Effector memory CD4-positive, alpha-beta T cell (primary cell): Measurements from ENCODE around the gene TEX22.
A peak's percentile ranks its signal among the peaks of the same experiment; 100 is the strongest.
"Not testable (repeated sequence)": the region's sequence is repeated elsewhere in the genome, so short reads cannot be mapped to it uniquely, and the experiment has no call there.

Experiments
- DNase-seq, 3 donors: peaks; one replicate each; pipeline ENCODE4 v3.0.0-alpha.2; 2020
- H3K27ac ChIP-seq: 2 replicates; pipeline ENCODE4 v1.7.0; 2013; ENCODE audit warnings: mild to moderate bottlenecking, low read length, moderate library complexity; ENCODE audit not compliant: insufficient read depth, poor library complexity, severe bottlenecking
- H3K27me3 ChIP-seq: replicated peaks from 2 replicates; pipeline ENCODE4 v1.7.0; 2013; ENCODE audit warnings: mild to moderate bottlenecking, low read length; ENCODE audit not compliant: insufficient read depth, control insufficient read depth, poor library complexity, severe bottlenecking
- H3K36me3 ChIP-seq: 2 replicates; pipeline ENCODE4 v1.7.0; 2013; ENCODE audit warnings: mild to moderate bottlenecking, low read length, moderate library complexity; ENCODE audit not compliant: control insufficient read depth, insufficient read depth
- H3K4me1 ChIP-seq: 2 replicates; pipeline ENCODE4 v1.7.0; 2013; ENCODE audit warnings: low read length, mild to moderate bottlenecking; ENCODE audit not compliant: control insufficient read depth, insufficient read depth, poor library complexity, severe bottlenecking
- H3K4me3 ChIP-seq: 2 replicates; pipeline ENCODE4 v1.7.0; 2013; ENCODE audit warnings: low read length, low read depth, mild to moderate bottlenecking; ENCODE audit not compliant: insufficient read depth, poor library complexity, severe bottlenecking
- H3K9me3 ChIP-seq: 2 replicates; pipeline ENCODE4 v1.7.0; 2013; ENCODE audit warnings: mild to moderate bottlenecking, low read length, moderate library complexity; ENCODE audit not compliant: control insufficient read depth

Gene TEX22

GRCh38 chr14:105355850-105356604 is 42.3 kb upstream of the TEX22 start:
- Histone ChIP-seq H3K27ac (no peak overlapping the region), H3K4me1 (no peaks in the 10 kb centered on the region), H3K27me3 (no peaks in the 10 kb centered on the region), H3K36me3 (peaks cover 4% of the 10 kb centered on the region), H3K4me3 (no peak overlapping the region), H3K9me3 (no peaks in the 10 kb centered on the region)
- no peak for DNase-seq

GRCh38 chr14:105356927-105357326 is 41.4 kb upstream of the TEX22 start:
- H3K9me3 ChIP-seq: no peaks in the 10 kb centered on the region
- H3K36me3 ChIP-seq: peaks cover 4% of the 10 kb centered on the region
- DNase-seq: no peak
- no peak overlapping the region for H3K27ac ChIP-seq
- no peaks in the 10 kb centered on the region for H3K27me3 ChIP-seq
- no peak overlapping the region for H3K4me3 ChIP-seq
- no peaks in the 10 kb centered on the region for H3K4me1 ChIP-seq

GRCh38 chr14:105357626-105358025 is 40.7 kb upstream of the TEX22 start:
- H3K36me3 ChIP-seq: peaks cover 4% of the 10 kb centered on the region
- no peak overlapping the region for H3K4me3 ChIP-seq
- no peaks in the 10 kb centered on the region for H3K4me1 ChIP-seq
- no peaks in the 10 kb centered on the region for H3K27me3 ChIP-seq
- DNase-seq: no peak
- H3K27ac ChIP-seq: no peak overlapping the region
- H3K9me3 ChIP-seq: no peaks in the 10 kb centered on the region

- Histone ChIP-seq H3K27ac (no peak overlapping the region), H3K27me3 (no peaks in the 10 kb centered on the region), H3K4me1 (no peaks in the 10 kb centered on the region), H3K9me3 (no peaks in the 10 kb centered on the region), H3K4me3 (no peak overlapping the region), H3K36me3 (peaks cover 4% of the 10 kb centered on the region)
- no peak for DNase-seq
Measured at GRCh38 chr14:105358140-105358846, 40.0 kb upstream of the TEX22 start.

- Histone ChIP-seq H3K27ac (no peak overlapping the region), H3K9me3 (no peaks in the 10 kb centered on the region), H3K27me3 (no peaks in the 10 kb centered on the region), H3K36me3 (peaks cover 4% of the 10 kb centered on the region), H3K4me3 (no peak overlapping the region), H3K4me1 (no peaks in the 10 kb centered on the region)
- no peak for DNase-seq
Measured at GRCh38 chr14:105358943-105359342, 39.4 kb upstream of the TEX22 start.

- H3K27me3 ChIP-seq, H3K4me3 ChIP-seq, DNase-seq, H3K9me3 ChIP-seq, H3K27ac ChIP-seq, H3K36me3 ChIP-seq, H3K4me1 ChIP-seq: not testable (repeated sequence)
Measured at GRCh38 chr14:105361412-105361811, 36.9 kb upstream of the TEX22 start.

GRCh38 chr14:105363847-105364708 is 34.3 kb upstream of the TEX22 start:
- peaks cover 4% of the 10 kb centered on the region for H3K36me3 ChIP-seq
- H3K27ac ChIP-seq: no peak overlapping the region
- H3K27me3 ChIP-seq: no peaks in the 10 kb centered on the region
- H3K4me1 ChIP-seq: no peaks in the 10 kb centered on the region
- H3K9me3 ChIP-seq: no peaks in the 10 kb centered on the region
- no peak overlapping the region for H3K4me3 ChIP-seq
- peak in 2 of 3 donors; percentile 5 to 27 for DNase-seq

- Histone ChIP-seq H3K9me3 (no peaks in the 10 kb centered on the region), H3K4me1 (no peaks in the 10 kb centered on the region), H3K36me3 (peaks cover 4% of the 10 kb centered on the region), H3K27ac (no peak overlapping the region), H3K4me3 (no peak overlapping the region), H3K27me3 (no peaks in the 10 kb centered on the region)
- DNase-seq: no peak
Measured at GRCh38 chr14:105365101-105365500, 33.2 kb upstream of the TEX22 start.

GRCh38 chr14:105365681-105366080 is 32.7 kb upstream of the TEX22 start:
- Histone ChIP-seq H3K4me1 (no peaks in the 10 kb centered on the region), H3K9me3 (no peaks in the 10 kb centered on the region), H3K27ac (no peak overlapping the region), H3K4me3 (no peak overlapping the region), H3K27me3 (no peaks in the 10 kb centered on the region), H3K36me3 (peaks cover 3% of the 10 kb centered on the region)
- DNase-seq: no peak
